HepG2 (cell line): Measurements from ENCODE around the gene RHOC. TPM values are rescaled to one million over a fixed set of nuclear protein-coding genes. Genes with fewer than 3 reads are reported as not detected.
A peak's percentile ranks its signal among the peaks of the same experiment; 100 is the strongest.

Experiments used
- BORCS8-MEF2B ChIP-seq: sonication (generic); formaldehyde crosslinking; IDR thresholded peaks from 2 replicates; pipeline ENCODE4 v1.8.0; 2022; ENCODE audit warnings: mild to moderate bottlenecking, missing genetic modification reagents
- GZF1 ChIP-seq: sonication (generic); formaldehyde crosslinking; IDR thresholded peaks from 2 replicates; pipeline ENCODE4 v1.5.1; 2020; ENCODE audit warnings: mild to moderate bottlenecking, missing genetic modification reagents
- NPAS2 ChIP-seq: sonication (generic); formaldehyde crosslinking; IDR thresholded peaks from 2 replicates; pipeline ENCODE4 v1.8.0; 2022; ENCODE audit warnings: mild to moderate bottlenecking, missing genetic modification reagents, borderline replicate concordance
- RFXANK ChIP-seq: IDR thresholded peaks from 2 replicates; pipeline ENCODE4 v1.6.1; 2016
- TBX2 ChIP-seq: sonication (generic); formaldehyde crosslinking; IDR thresholded peaks from 2 replicates; pipeline ENCODE4 v1.5.0; 2020; ENCODE audit warnings: missing genetic modification reagents, mild to moderate bottlenecking, borderline replicate concordance
- ZNF138 ChIP-seq: sonication (generic); formaldehyde crosslinking; IDR thresholded peaks from 2 replicates; pipeline ENCODE4 v1.5.0; 2020; ENCODE audit warnings: mild to moderate bottlenecking, low read depth, missing genetic modification reagents
- ZNF34 ChIP-seq: sonication (generic); formaldehyde crosslinking; IDR thresholded peaks from 2 replicates; pipeline ENCODE4 v1.4.0; 2020; ENCODE audit warnings: mild to moderate bottlenecking, missing genetic modification reagents, borderline replicate concordance
- ZNF570 ChIP-seq: sonication (generic); formaldehyde crosslinking; IDR thresholded peaks from 2 replicates; pipeline ENCODE4 v1.4.0; 2020; ENCODE audit warnings: mild to moderate bottlenecking, missing genetic modification reagents, borderline replicate concordance
- ZNF83 ChIP-seq: sonication (generic); formaldehyde crosslinking; IDR thresholded peaks from 2 replicates; pipeline ENCODE4 v1.4.0; 2020; ENCODE audit warnings: missing genetic modification reagents, mild to moderate bottlenecking, borderline replicate concordance
- polyA plus RNA-seq, 8 experiments: library from polyadenylated mRNA; depleted of rRNA in 3 of 8; stranded (reverse) in 7 of 8; unstranded in 1 of 8; fragments of >200 nt; fragmentation: Illumina TruSeq in 4 of 8; extraction: Trizol in 4 of 8; gene quantifications; 2 replicates each; pipeline versions ENCODE4 v1.2.1 to v1.2.3, GENCODE V29; 2011 to 2016; ENCODE audit warnings: low read depth in 4 of 8, missing spikeins in 1 of 8, mixed read lengths in 1 of 8; ENCODE audit not compliant: insufficient read depth in 1 of 8
- total RNA-seq, 5 experiments: library from RNA; depleted of rRNA; stranded (reverse); fragments of >200 nt; fragmentation: Illumina TruSeq; extraction: Trizol; gene quantifications; 2 replicates each; pipeline ENCODE4 v1.2.3, GENCODE V29; 2016; ENCODE audit warnings: low read depth in 1 of 5
- TF ChIP-seq, protein P1 (sequence below): sonication (generic); formaldehyde crosslinking; IDR thresholded peaks from 2 replicates; pipeline ENCODE4 v1.4.0; 2020; ENCODE audit warnings: mild to moderate bottlenecking, missing genetic modification reagents, borderline replicate concordance
- TF ChIP-seq, protein P2 (sequence below): sonication (generic); formaldehyde crosslinking; IDR thresholded peaks from 2 replicates; pipeline ENCODE4 v1.4.0; 2020; ENCODE audit warnings: missing genetic modification reagents
- TF ChIP-seq, protein P3 (sequence below): sonication (generic); formaldehyde crosslinking; IDR thresholded peaks from one replicate; pipeline ENCODE4 v1.5.1; 2020; ENCODE audit warnings: mild to moderate bottlenecking, missing genetic modification reagents; ENCODE audit errors: not compliant biosample characterization

Gene RHOC
- total and polyA plus RNA-seq, 2 of the 13 experiments (the other 11 are each of a cell fraction or from before 2014, with no cell fraction given), result 64.3 to 182 TPM

DNA sequence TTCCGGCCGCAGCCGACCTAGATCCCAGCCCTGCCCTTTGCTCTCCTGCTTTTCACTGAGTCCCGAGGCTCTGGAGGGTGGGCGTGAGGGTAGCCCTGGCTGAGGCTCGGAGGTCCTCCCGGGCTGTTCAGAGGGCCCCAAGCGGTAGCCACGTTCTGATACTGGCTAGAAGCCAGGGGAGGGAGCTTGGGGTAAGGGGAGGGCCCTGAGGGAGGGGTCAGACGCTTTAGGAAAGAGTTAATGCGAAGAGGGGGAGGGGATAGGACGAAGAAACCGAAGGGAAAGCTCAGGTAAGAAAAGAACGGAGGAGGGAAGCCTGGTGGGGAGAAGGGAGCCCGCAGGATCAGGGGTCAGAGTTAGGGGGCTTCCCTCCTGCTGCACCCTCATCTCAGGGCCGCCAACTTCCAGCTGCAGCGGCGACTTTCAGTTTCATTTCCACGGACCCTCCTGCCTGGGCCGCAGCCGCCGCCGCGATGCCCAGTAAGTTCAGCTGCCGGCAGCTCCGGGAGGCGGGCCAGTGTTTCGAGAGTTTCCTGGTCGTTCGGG lies 32.4 kb downstream of the RHOC start, which contains the start of gene MOV10 (continued):
- TF ChIP-seq, protein P1, sequence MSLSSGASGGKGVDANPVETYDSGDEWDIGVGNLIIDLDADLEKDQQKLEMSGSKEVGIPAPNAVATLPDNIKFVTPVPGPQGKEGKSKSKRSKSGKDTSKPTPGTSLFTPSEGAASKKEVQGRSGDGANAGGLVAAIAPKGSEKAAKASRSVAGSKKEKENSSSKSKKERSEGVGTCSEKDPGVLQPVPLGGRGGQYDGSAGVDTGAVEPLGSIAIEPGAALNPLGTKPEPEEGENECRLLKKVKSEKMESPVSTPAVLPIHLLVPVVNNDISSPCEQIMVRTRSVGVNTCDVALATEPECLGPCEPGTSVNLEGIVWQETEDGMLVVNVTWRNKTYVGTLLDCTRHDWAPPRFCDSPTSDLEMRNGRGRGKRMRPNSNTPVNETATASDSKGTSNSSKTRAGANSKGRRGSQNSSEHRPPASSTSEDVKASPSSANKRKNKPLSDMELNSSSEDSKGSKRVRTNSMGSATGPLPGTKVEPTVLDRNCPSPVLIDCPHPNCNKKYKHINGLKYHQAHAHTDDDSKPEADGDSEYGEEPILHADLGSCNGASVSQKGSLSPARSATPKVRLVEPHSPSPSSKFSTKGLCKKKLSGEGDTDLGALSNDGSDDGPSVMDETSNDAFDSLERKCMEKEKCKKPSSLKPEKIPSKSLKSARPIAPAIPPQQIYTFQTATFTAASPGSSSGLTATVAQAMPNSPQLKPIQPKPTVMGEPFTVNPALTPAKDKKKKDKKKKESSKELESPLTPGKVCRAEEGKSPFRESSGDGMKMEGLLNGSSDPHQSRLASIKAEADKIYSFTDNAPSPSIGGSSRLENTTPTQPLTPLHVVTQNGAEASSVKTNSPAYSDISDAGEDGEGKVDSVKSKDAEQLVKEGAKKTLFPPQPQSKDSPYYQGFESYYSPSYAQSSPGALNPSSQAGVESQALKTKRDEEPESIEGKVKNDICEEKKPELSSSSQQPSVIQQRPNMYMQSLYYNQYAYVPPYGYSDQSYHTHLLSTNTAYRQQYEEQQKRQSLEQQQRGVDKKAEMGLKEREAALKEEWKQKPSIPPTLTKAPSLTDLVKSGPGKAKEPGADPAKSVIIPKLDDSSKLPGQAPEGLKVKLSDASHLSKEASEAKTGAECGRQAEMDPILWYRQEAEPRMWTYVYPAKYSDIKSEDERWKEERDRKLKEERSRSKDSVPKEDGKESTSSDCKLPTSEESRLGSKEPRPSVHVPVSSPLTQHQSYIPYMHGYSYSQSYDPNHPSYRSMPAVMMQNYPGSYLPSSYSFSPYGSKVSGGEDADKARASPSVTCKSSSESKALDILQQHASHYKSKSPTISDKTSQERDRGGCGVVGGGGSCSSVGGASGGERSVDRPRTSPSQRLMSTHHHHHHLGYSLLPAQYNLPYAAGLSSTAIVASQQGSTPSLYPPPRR (CRISPR knock-in tag), result peak; percentile 16; the same call in 1 of the 2 replicates
- TF ChIP-seq RFXANK (CRISPR knock-in tag), result 0 out of 2 replicates have a peak, but pooled peaks have one; percentile 21
- 0 out of 2 replicates have a peak, but pooled peaks have one; percentile 14 for TF ChIP-seq ZNF570 (CRISPR knock-in tag)
- TF ChIP-seq, protein P2, sequence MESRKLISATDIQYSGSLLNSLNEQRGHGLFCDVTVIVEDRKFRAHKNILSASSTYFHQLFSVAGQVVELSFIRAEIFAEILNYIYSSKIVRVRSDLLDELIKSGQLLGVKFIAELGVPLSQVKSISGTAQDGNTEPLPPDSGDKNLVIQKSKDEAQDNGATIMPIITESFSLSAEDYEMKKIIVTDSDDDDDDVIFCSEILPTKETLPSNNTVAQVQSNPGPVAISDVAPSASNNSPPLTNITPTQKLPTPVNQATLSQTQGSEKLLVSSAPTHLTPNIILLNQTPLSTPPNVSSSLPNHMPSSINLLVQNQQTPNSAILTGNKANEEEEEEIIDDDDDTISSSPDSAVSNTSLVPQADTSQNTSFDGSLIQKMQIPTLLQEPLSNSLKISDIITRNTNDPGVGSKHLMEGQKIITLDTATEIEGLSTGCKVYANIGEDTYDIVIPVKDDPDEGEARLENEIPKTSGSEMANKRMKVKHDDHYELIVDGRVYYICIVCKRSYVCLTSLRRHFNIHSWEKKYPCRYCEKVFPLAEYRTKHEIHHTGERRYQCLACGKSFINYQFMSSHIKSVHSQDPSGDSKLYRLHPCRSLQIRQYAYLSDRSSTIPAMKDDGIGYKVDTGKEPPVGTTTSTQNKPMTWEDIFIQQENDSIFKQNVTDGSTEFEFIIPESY (CRISPR knock-in tag), result no peak
- peak; percentile 66 for TF ChIP-seq BORCS8-MEF2B (CRISPR knock-in tag)
- no peak for TF ChIP-seq ZNF34
- TF ChIP-seq, protein P3, sequence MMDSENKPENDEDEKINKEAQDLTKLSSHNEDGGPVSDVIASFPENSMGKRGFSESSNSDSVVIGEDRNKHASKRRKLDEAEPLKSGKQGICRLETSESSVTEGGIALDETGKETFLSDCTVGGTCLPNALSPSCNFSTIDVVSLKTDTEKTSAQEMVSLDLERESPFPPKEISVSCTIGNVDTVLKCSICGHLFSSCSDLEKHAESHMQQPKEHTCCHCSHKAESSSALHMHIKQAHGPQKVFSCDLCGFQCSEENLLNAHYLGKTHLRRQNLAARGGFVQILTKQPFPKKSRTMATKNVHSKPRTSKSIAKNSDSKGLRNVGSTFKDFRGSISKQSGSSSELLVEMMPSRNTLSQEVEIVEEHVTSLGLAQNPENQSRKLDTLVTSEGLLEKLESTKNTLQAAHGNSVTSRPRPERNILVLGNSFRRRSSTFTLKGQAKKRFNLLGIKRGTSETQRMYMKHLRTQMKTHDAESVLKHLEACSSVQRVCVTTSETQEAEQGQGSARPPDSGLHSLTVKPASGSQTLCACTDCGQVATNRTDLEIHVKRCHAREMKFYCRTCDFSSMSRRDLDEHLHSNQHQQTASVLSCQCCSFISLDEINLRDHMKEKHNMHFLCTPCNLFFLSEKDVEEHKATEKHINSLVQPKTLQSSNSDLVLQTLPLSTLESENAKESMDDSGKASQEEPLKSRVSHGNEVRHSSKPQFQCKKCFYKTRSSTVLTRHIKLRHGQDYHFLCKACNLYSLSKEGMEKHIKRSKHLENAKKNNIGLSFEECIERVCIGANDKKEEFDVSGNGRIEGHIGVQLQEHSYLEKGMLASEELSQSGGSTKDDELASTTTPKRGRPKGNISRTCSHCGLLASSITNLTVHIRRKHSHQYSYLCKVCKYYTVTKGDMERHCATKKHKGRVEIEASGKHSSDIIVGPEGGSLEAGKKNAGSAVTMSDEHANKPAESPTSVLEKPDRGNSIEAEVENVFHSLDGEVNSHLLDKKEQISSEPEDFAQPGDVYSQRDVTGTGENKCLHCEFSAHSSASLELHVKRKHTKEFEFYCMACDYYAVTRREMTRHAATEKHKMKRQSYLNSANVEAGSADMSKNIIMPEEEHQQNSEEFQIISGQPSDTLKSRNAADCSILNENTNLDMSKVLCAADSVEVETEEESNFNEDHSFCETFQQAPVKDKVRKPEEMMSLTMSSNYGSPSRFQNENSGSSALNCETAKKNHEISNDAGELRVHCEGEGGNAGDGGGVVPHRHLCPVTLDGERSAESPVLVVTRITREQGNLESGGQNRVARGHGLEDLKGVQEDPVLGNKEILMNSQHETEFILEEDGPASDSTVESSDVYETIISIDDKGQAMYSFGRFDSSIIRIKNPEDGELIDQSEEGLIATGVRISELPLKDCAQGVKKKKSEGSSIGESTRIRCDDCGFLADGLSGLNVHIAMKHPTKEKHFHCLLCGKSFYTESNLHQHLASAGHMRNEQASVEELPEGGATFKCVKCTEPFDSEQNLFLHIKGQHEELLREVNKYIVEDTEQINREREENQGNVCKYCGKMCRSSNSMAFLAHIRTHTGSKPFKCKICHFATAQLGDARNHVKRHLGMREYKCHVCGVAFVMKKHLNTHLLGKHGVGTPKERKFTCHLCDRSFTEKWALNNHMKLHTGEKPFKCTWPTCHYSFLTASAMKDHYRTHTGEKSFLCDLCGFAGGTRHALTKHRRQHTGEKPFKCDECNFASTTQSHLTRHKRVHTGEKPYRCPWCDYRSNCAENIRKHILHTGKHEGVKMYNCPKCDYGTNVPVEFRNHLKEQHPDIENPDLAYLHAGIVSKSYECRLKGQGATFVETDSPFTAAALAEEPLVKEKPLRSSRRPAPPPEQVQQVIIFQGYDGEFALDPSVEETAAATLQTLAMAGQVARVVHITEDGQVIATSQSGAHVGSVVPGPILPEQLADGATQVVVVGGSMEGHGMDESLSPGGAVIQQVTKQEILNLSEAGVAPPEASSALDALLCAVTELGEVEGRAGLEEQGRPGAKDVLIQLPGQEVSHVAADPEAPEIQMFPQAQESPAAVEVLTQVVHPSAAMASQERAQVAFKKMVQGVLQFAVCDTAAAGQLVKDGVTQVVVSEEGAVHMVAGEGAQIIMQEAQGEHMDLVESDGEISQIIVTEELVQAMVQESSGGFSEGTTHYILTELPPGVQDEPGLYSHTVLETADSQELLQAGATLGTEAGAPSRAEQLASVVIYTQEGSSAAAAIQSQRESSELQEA (CRISPR knock-in tag), result peak; percentile 36
- 0 out of 2 replicates have a peak, but pooled peaks have one; percentile 15 for TF ChIP-seq GZF1 (CRISPR knock-in tag)
- TF ChIP-seq ZNF138 (CRISPR knock-in tag), result 0 out of 2 replicates have a peak, but pooled peaks have one; percentile 7
- no peak; the same call in 1 of the 2 replicates for TF ChIP-seq ZNF83 (CRISPR knock-in tag)
- no peak for TF ChIP-seq NPAS2 (CRISPR knock-in tag)
- peak; percentile 47; the same call in 1 of the 2 replicates for TF ChIP-seq TBX2
